NCI-H1694 treated with DMSO at 0.1 percent for 48 hours (cell line): ENCODE data around the gene RPS5.
A peak's percentile ranks its signal among the peaks of the same experiment; 100 is the strongest.
"Not testable (repeated sequence)": the region's sequence is repeated elsewhere in the genome, so short reads cannot be mapped to it uniquely, and the experiment has no call there.

Source experiments
- DNase-seq: peaks from one replicate; lab custom pipeline; 2025; lab: John Stamatoyannopoulos, UW

RPS5 gene

DNA sequence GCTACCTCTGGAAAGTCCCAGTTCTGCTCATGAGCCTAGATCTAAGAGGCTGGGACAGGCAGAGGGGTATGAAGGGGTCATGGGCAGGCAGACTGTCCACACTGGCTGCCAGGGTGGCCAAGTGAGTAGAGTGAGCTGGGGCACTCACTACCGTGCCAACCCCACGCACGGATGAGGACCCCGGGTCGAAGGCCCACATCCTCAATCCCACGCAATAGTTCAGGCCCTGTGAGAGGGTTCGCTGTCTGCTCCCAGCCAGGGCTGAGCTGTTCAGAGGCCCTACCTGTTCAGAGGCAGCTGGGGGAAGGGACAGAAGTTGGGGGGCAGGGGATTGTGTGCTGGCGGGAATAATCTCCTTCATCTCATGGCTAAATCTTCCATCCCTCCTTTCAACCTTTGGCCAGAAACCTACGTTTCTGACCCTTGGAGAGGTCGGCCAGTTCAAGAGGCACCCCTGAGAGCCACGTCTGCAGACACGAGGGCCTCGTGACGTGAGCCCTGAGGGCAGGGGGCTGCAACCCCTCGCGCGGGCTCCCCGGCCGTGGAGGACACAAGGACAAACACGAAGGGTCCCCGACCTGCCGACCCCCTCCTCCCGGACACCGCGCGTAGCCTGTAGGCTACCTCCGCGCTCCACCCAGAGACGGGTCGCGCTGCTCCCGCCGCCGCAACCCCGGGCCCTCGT lies 1.0 kb upstream of the RPS5 start:
- no peak for DNase-seq

- DNase-seq = peak; percentile 8
Observed at GRCh38 chr19:58387338-58388174, 487 bp downstream of the RPS5 start.

DNA sequence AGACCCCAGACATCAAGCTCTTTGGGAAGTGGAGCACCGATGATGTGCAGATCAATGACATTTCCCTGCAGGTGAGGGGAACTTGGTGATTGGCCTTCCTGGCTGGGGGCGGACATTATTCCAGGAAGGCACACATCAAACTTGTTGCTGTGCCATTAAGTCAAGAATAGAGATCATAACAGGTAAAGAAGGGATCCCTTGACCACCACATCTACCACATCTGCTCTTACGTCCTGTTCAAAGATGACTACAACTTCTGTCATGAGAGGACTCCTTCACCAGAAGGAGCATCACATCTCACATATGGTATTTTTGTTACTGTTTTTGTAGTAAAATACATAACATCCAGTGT lies 1.1 kb downstream of the RPS5 start:
- DNase-seq = no peak

GRCh38 chr19:58392945-58393724 lies 6.1 kb downstream of the RPS5 start:
- DNase-seq = no peak

DNA sequence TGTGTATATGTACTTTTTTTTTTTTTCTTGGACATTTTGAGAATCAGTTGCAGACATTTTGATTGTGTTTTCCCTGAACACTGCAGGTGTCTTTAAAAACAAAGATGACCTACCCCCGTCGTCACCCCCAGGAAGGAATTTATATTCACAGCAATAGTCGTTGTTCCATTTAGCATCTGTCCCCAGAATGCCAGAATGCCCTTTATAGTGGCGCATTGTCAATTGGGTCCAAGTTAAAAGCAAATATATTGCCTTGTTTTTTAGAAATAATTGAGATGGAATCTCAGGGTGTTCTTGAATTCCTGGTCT lies 6.6 kb downstream of the RPS5 start:
- no peak for DNase-seq

DNA sequence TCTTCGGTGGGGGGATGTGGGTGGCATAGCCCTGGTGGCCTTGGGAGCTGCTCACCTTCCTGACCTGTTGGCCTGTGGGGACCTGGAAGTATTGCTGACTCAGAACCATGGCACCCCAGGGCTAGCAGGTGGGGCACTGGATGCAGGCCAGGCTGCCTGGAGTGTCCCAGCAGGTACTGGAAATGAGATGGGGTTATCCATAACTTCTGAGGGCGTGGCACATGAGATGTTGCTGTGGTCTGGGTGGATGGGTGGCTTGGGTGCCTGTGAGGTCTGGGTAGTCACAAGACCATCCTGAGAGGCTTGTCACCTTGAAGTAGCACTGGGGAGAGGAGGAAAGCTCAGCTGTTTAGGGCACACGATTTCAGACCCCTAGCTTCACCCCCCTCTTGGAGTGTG lies 7.8 kb downstream of the RPS5 start:
- DNase-seq = no peak

DNA sequence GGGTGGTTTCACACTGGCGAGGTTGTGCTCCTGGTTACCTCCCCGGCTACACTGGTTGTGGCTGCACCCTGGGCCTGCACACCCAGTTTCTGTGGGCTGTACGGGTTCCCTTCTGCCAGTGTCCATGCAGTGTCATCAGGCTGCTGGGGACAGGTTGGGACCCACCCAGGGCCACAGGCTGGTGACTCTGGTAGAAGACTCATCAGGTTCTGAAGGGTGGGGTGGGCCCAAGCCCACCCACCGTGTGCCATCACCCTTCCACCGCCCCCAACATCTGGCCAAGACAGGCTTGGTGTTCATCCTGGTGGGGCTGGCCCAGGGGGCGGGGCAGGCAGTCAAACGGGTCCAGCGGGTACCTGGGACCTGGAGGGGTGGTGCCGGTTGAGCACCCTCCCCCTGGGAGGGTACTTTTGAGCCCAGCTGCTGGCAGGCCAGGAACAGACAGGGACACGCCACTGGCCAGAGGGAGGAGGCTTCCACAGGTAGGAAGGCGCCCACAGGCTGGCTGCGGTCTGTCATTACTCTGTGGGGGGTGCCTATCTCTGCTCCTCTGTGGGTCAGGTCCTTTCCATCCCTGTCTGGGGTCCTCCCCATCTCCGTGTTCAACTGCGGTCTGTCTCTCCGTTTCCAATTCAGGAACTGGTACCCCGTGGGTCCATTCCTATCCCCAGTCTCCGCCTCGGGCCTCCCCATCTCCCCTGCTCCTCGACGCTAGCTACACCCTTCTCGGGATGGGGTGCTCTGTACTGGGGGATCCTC lies 8.3 kb downstream of the RPS5 start, which contains the start of gene RNF225:
RNF225 (plus strand) TSS at position 437 of the 759 bp plus-strand sequence. CDS start 434 bp downstream, outside the sequence.
- no peak for DNase-seq

- DNase-seq = no peak
Observed at GRCh38 chr19:58395979-58396627, 9.0 kb downstream of the RPS5 start.

DNA sequence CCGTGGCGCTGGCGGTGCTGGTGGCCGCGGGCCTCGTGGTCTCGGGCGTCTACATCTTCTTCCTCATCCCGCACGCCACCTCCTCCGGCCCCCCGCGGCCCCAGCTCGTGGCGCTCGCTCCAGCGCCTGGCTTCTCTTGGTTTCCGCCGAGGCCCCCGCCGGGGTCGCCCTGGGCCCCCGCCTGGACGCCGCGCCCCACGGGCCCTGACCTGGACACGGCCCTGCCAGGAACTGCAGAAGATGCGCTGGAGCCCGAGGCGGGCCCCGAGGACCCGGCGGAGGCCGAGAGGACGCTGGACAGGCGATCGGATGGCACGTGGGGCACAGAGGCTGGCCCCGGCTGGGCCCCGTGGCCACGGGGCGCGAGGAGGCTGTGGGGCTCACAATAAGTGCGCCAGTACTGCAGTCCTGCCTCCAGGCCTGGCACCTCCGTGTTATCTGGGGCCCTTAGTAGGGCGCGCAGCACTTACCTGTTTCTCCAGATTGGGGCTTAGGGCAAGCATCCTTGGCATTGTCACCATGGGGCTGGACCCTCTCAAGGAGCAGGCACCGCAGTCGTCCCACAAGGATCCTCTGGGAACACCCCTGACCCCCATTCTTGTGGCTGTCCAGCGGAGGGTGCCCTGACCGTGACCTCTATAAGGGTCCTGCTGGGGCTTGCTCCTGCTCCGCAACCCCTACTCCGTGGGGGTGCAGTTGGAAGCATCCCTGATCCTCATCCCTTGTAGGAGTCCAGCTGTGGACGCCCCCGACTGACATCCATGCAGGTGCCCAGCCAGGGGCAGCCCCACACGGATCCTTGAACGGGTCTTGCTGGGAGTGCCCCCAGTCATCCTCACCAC lies 9.8 kb downstream of the RPS5 start:
- no peak for DNase-seq

- no peak for DNase-seq
Observed at GRCh38 chr19:58397533-58398037, 10.5 kb downstream of the RPS5 start.

DNA sequence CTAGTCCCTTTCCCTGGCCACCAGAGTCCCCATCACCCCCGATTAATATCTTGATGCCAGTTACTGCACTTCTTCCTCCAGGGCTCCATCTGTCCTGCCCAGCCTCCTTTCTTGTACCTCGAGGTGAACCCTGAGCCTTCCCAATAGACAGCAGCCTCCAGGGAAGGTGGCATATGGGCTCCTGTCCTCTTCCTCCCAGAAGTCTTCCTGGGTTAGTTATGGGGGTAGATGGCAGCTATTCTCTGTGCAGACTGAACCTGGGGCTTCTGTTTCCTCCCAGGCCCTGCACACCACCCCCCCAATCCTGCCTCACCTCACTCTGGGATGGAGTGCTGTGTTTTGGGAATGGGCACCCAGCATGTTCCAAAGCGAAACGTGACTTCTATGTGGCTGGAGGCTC lies 11.0 kb downstream of the RPS5 start:
- no peak for DNase-seq

- no peak for DNase-seq
Observed at GRCh38 chr19:58398545-58398944, 11.5 kb downstream of the RPS5 start.

GRCh38 chr19:58399903-58400302 lies 12.8 kb downstream of the RPS5 start:
- DNase-seq = no peak

GRCh38 chr19:58400316-58400915 lies 13.3 kb downstream of the RPS5 start:
- peak; percentile 18 for DNase-seq

- DNase-seq = peak; percentile 99
Observed at GRCh38 chr19:58400916-58401839, 14.1 kb downstream of the RPS5 start.

GRCh38 chr19:58401840-58402421 lies 14.9 kb downstream of the RPS5 start:
- DNase-seq = no peak

- not testable (repeated sequence) for DNase-seq
Observed at GRCh38 chr19:58403920-58404478, 16.9 kb downstream of the RPS5 start.
